Hematopoietic multipotent progenitor cell treated with erythropoietin and hydrocortisone succinate and interleukin-3 and kit ligand, for 17 days (in vitro differentiated cells): ENCODE data around the gene ATE1.

ENCODE experiments used
- DNase-seq: peaks from one replicate; pipeline ENCODE4 v3.0.0-alpha.2; 2015; ENCODE audit warnings: low spot score

The ATE1 gene

DNA sequence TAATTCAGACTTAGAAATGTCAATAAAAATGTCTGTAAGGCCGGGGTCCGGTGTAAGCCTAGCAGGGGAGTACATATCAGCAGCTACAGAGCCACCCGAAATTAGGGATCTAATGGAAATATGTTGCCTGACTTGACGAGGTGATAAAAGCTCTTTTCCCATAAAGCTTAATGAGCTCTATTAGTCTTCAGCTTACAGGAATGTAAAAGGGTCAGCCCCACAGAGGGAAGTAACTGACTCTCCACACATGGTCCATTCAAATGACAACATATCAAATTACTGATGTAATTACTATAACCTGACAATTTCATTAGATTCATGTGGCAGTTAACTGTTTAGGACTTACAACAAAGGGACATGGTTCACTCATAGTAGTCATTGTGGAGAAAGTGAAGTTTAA lies 62.3 kb downstream of the ATE1 start:
- no peak for DNase-seq

DNA sequence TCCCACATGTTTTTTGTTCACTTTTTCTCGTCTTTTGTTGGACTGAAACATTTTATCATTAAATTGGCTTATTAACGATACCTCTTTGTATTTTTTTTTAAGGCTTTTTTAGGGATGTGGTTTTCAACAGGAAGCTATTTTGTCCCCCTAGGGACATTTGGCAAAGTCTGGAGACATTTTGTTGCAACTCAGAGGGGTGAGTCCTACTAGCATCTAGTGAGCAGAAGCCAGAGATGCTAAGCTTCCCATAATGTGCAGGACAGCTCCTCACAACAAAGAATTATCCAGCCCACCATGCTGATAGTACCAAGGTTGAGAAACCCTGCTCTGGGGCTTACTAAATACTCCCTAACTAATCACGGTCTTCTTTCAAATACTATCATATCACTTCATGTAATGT lies 63.2 kb downstream of the ATE1 start:
- DNase-seq = no peak

DNA sequence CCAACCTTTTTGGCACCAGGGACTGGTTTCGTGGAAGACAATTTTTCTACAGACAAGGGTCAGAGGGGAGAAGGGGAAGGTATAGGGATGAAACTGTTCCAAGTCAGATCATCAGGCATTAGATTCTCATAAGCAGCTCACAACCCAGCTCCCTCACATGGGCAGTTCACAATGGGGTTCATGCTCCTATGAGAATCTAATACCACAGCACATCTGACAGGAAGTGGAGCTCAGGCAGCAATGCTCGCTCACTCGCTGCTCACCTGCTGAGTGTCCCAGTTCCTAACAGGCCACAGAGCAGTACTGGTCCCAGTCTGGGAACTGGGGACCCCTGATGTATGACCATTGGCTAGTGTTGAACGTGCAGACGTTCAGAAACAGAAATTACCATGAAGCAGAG lies 63.7 kb downstream of the ATE1 start:
- no peak for DNase-seq

DNA sequence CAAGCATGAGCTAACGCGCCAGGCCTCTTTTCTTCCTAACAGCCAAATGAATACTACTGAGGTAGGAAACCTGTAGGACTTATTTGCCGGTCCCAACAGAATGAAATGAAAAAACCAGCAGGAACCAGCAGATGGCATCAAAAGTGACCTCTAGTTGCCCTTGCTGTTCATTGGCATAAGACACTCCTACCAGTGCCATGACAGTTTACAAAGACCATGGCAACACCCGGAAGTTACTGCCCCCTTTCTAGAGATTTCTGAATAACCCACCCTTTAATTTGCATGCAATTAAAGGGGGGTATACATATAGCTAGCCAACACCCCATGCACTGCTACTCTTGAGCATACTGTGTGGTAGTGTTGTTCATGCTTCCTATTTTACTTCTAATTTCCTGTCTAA lies 65.2 kb downstream of the ATE1 start:
- no peak for DNase-seq

DNA sequence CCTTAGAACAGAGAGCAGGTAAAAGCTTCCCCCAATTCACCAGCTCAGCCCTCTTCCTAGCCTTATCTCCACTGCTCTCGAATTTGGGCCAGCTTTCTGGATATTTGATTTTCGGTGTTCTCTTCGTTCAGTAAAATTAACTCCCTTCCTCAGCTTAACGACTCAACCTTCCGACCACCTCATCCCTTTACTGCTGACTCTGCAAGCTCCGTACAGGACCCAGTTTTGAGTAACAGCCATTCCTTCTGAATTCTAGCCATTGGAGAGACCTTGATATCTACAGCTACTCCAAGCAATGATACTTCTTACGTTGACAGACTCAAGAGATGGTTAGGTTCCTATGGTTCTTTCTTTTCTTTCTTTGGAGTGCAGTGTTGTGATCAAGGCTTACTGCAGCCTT lies 65.8 kb downstream of the ATE1 start:
- DNase-seq = no peak

DNA sequence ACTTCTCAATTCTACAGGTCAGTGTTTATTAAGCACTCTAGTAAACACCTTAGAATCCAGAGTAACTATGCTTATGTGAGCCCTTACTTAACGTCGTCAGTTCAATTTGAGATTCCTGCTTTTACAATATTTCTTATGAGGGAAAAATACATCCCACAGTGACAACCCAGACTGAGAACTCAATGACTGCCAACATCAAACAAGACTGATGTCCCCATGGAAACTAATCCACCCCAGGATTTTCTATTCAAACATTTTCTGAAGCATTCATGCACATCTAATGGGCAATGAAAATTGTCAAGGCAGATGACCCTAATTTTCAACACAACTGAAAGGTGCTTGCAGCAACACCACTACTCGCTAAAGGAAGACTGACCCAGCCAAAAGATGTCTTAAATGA lies 67.0 kb downstream of the ATE1 start:
- no peak for DNase-seq

DNA sequence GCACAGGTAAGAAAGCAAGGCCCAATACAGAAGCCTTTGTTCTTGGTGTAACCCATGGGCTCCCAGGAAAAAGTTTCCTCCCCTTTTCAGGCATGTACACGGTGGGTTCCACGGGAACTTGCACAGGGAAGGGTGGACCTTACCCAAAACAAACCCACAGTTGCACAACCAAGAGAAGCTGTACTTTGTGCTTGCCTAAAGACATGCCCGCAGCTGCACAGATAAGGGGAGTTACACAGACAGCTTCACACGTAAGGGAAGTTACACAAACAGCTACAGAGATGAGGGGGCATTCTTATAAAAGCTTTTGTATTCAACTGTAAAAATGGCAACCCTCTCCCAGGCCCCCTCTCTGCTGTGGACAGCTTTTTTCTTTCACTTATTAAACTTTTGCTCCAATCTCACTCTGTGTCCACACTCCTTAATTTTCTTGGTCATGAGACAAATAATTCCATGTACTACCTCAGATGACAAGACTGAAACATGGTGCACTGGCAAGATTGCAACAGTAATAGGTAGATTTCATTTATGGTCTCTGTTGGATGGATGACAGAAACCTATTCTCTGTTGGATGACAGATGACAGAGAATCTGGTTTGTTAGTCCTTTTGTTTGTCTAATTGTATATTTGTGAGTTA lies 72.9 kb downstream of the ATE1 start:
- no peak for DNase-seq

DNA sequence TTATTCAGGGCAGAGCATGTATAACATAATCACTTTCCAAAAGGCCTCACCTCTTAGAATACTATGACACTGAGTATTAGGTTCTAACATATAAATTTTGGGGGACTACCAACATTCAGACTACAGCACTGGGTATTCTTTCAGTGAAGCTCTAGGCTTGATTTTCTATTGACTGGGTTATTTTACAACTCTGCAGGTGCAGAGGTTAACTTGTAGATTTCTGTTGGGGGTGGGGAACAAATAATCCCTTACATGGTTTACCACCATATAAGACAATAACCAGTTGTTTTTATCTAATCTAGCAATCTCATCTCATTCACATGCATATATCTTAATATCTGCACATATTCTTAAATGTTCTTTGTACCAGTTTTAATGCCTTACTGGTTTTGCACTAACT lies 73.9 kb downstream of the ATE1 start:
- no peak for DNase-seq

DNA sequence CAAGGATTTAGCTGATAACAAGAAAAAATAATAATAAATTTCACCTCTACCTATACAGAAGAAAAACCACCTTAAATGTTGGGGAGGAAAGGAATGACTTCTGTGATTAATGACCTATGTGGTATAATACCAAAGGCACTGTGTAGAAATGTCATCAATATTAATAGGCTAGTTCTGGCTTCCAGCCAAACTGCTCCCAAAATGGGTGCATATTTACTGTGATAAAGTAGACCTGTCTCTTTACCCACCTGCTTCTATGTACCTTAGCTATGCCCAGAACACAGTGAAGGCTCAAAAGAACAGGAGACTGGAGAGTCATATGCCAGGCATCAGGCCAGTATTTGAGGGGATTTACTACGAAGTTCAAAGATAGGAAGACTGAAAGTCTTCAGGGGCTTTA lies 76.0 kb downstream of the ATE1 start:
- no peak for DNase-seq

DNA sequence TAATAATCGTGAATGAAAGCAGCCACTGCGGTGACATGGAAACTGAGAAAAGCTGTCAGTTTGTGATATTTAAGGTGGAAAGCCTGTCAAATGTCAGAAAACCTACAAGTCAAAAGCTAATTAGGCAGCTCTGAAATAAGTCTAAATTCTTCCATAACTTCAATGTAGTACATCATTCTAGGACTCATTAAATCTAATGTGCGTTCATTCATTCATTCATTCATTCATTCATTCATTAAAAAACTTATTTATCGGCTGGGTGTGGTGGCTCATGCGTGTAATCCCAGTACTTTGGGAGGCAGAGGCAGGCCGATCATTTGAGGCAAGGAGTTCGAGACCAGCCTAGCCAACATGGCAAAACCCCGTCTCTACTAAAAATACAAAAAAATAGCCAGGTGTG lies 79.7 kb downstream of the ATE1 start:
- DNase-seq = no peak

DNA sequence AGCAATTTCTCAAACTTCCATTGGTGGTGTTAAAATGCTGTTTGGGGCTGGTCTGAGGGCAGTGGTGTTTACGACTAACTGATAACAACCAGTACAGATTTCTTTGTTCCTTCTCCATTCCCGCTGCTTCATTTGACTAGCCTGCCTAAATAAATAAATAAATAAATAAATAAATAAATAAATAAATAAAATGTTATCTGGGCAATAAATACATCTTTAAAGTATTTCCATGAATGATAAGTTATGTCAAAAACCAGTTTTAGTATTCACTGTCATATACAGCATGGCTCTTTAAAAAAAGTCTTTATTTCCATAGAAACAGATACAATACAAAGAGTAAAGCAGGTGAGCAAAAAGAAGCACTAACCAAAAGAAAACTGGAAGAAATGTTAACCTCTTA lies 81.3 kb downstream of the ATE1 start:
- no peak for DNase-seq

DNA sequence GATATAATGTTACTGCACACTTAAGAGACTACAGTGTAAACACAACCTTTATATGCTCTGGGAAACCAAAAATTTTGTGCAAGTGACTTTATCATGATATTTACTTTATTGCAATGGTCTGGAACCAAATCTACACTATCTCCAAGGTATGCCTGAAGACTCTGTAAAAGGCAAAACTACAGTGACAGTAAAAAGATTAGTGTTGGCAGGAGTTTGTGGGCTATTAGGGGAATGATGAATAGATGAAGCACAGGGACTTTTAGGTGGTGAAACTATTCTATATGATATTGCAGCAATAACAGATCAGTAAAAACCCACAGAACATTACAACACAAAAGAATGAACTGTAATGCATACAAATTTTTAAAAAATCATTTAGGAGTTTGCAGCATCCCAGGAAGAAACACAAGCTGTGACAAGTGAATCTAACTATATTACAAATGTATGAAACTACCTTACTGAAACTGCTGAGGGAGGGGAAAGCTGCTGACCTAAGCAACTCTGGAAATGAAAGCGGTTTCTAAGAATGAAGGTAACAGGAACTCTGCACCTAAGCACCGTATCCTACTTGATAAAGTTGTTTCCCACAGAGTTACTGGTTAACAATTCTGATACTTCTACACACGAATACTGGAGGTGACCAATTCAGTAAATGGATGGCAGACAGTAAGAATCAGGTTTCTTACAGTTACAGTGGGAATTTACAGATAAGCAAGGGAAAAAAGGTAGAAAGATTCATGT lies 82.6 kb downstream of the ATE1 start:
- no peak for DNase-seq

DNA sequence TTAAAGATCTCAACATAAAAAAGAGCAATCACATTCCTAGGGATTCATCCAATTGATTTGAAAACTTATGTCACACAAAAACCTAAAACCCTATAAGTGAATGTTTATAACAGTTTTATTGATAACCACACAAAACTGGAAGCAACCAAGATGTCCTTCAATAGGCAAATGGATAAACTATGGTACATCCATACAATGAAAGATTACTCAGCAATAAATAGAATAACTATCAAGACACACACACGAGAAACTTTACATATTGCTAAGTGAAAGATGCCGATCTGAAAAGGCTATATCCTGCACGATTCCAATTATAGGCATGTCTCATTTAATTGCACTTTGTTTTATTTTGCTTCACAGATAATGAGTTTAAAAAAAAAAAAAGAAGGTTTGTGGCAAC lies 83.3 kb downstream of the ATE1 start:
- DNase-seq = no peak

DNA sequence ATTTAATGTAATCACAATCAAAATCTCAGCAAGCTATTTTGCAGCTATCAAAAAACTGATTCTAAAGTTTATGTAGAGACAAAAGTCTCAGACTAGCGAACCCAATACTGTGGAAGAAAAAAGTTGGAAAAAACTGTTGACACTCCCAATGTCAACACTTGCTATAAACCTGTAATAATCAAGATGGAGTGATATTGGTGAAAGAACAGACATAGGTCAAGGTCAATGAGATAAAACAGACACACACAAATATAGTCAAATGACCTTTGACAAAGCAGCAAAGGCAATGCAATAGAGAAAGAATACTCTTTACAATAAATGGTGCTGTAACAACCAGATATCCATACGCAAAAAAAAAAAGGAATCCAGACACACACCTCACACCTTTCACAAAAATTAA lies 84.5 kb downstream of the ATE1 start:
- DNase-seq = no peak

DNA sequence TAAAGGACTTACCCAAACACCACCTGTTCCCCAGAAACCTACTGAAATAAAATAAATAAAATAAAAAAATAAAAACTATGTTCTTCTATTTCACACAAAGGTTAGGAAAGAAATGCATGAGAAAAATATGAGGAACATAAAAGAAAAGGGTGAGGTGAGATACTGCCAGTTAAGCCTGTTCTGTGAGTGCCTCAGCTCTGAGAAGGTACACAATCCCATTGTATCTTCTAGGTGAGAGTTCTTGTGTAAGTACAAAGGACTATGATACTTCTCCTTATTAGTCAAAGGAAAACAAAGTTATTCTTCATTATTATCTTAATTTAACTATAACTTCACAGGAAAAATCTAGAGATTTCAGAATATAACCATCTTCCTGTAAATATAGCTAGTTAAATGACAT lies 86.0 kb downstream of the ATE1 start:
- no peak for DNase-seq

DNA sequence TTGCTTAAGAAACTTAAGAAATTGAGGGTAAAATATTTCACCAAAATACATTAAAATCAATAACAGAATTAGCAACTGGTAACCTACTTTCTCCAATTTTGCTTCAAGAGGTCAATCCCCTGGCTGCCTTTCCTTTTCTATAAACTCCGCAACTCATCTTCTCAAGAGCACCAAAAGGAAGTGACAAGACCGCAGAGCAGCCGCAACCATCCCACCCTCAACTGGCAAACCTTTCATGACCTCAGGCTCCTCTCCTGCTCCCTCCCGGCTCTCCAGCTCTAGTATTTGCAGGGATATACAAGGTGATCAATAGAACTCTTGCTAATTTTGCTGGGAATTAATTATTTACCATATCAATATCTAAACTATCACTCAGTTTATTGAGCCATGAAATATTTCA lies 88.9 kb downstream of the ATE1 start:
- no peak for DNase-seq

DNA sequence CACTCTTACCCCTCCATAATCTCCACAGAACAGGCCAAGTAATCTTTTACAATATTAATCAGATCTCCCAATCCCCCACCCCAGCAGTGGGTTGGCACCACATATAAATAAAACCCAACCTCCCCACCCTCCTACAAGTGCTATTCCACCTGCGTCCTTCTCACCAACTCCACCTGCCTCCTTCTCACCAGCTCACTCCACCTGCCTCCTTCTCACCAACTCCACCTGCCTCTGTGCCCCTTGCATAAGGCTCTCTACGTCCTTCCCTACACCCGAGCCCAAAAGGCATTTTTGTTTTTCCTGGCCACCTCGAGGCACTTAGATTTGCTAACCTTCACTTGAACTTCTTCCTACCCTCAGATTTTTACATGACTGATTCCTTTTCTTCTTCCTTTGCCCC lies 89.7 kb downstream of the ATE1 start:
- DNase-seq = no peak

DNA sequence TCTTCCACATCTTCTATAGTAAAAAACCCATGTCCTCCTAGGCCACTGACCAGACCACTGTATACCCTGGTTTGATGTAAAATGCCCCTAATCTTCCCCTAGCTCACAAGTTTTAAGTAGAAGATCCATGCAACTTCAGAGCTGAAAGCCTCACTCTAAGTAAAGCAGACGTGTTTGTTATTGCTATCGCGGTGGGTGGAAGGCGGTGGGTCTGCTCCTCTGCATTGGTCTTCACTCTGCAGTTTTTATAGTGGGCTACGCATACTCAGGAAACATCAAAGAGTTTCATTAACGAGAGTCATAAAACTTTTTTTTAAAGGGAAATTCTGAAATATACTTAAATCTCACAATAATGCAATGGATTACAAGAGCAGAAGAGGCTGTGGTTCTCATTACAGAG lies 91.7 kb downstream of the ATE1 start:
- no peak for DNase-seq

DNA sequence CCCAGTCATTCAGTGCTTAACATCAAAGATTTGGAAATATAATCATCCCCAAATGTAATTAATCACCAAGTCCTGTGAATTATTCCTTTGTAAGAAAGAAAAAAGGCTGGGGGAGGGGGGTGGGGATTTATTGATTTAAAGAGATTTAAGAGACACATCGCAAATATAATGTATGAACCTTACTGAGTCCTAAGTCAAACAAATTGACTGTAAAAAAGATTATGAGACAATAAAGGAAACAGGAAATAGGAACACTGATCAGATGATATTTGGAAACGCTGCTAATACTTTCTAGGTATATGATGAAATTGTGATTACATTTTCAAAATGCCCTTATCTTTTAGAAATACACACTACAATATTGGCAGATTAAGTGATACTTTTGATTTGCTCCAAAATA lies 92.5 kb downstream of the ATE1 start:
- no peak for DNase-seq

DNA sequence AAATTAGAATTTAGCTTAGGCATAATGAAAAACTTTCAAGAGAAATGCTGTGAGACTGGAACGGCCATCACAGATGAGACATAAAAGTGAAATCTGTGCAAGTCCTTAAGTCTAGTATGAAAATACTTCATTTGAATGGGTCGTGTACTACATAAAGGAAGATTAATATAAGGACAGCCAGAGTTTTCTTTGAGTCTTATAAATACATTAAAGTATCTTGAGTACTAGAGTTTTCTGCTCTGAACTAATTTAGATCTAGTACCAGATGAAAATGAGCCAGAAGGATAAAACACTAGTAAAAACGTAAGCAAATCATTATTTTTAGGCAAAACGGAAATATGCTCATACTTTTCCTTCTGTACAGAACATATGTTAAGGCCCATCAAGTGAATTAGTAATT lies 93.1 kb downstream of the ATE1 start:
- DNase-seq = no peak

DNA sequence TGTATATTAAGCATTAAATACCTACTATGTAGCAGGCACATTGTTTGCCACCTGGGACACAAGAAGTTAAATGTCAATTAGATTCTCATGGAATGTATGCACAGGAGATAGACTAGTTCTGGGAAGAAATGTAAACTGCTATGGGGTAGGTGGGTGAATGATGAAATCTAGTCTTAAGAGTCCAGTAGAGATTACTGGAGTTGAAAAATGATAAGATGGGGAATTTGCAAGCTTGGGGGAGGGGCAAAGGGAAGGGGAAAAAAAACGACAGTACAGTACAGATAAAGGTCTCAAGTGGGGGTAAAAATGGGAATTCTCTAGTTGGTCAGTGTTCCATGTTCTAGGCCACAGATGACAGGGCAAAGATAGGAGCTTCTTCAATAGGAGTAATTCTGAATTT lies 94.4 kb downstream of the ATE1 start:
- DNase-seq = no peak

DNA sequence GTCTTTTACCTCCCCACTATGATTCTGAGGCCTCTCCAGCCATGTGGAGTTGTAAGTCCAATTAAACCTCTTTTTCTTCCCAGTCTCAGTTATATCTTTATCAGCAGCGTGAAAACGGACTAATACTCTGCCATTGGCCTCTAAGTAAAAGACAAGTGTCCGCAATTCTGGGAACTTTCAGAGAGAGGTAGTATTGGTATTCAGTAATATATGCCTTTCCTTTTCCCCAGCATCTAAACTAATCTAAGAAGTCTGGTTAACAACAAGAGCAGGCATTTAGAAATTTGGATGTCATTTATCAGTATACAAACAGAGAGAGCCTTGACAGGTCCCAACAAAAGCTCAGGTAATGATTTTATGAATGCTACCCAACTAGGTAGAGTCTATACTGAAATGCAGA lies 95.2 kb downstream of the ATE1 start:
- DNase-seq = no peak

DNA sequence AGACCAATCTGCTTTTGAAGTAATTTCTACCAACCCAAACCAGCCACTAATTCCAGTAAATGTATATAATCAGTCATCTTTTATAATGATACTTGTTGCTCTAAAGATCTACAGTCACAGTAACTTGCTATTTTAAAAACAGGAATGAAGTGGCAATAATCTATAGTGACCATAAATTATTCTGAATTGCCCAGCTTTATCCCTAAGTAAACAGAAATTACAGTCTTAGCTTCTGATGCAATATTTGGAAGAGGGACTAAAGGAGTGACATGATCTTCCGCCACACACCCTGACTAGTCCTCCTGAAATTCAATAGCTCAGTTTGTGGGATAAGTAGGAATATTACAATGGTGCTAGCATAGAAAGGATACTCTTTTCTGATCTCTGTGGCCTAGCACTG lies 96.1 kb downstream of the ATE1 start:
- no peak for DNase-seq

DNA sequence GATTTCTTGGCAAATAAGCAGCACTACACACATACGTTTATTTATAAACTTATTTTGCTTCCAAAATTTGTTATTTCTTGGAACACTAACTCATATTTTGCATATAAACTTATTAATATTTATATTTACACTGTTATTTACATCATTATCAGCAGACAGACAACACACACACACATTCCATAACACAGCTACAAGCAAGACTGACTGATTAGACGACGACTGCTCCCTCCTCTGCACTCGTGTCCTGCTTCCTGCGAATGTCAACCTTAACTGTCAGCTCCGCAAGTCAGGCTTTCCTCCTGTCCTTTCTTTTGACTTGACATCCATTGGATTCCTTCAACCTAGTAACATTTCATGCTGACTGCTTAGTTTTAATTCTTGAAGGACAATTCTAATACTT lies 96.6 kb downstream of the ATE1 start:
- no peak for DNase-seq
